Activated CD4-positive, alpha-beta T cell treated with anti-CD3 and anti-CD28 coated beads, Interleukin-2, amount 50 U/mL, for 48 hours (primary cell): Measurements from ENCODE around the gene SUMO3.

Source experiments
- DNase-seq, 2 experiments: peaks; one replicate each; pipeline ENCODE4 v3.0.0-alpha.2; 2020

Gene SUMO3

GRCh38 chr21:44817914-44818639, at the start of gene SUMO3:
TSS of gene SUMO3 (minus strand) at chr21:44818062. CDS start at chr21:44817968, 94 bp downstream.
- peak; percentile 79 to 82 for DNase-seq

GRCh38 chr21:44867464-44867863, 49.6 kb upstream of the SUMO3 start:
- no peak for DNase-seq

- DNase-seq = no peak
Measured at GRCh38 chr21:44866780-44867179, 48.9 kb upstream of the SUMO3 start.

GRCh38 chr21:44865561-44866280, 47.9 kb upstream of the SUMO3 start:
- DNase-seq = peak; percentile 39 to 53

- DNase-seq = no peak
Measured at GRCh38 chr21:44862869-44863685, 45.2 kb upstream of the SUMO3 start.

- no peak for DNase-seq
Measured at GRCh38 chr21:44858791-44859190, 40.9 kb upstream of the SUMO3 start.

- DNase-seq = no peak
Measured at GRCh38 chr21:44858291-44858690, 40.4 kb upstream of the SUMO3 start.

GRCh38 chr21:44857127-44857892, 39.4 kb upstream of the SUMO3 start:
- DNase-seq = no peak

- no peak for DNase-seq
Measured at GRCh38 chr21:44856131-44856530, 38.3 kb upstream of the SUMO3 start.

- no peak for DNase-seq
Measured at GRCh38 chr21:44855572-44855971, 37.7 kb upstream of the SUMO3 start.

GRCh38 chr21:44854664-44855446, 37.0 kb upstream of the SUMO3 start:
- no peak for DNase-seq

GRCh38 chr21:44854391-44854663, 36.5 kb upstream of the SUMO3 start:
- DNase-seq = no peak

- DNase-seq = no peak
Measured at GRCh38 chr21:44853601-44854390, 35.9 kb upstream of the SUMO3 start.

- no peak for DNase-seq
Measured at GRCh38 chr21:44850905-44851657, 33.2 kb upstream of the SUMO3 start.

GRCh38 chr21:44850208-44850800, 32.4 kb upstream of the SUMO3 start:
- no peak for DNase-seq

GRCh38 chr21:44849616-44850130, 31.8 kb upstream of the SUMO3 start:
- no peak for DNase-seq

GRCh38 chr21:44848821-44849521, 31.1 kb upstream of the SUMO3 start:
- no peak for DNase-seq

GRCh38 chr21:44847261-44848056, 29.6 kb upstream of the SUMO3 start:
- DNase-seq = no peak
